Endothelial cell (in vitro differentiated cells): ENCODE measurements around the gene ARHGAP26. TPM values are rescaled to one million over a fixed set of nuclear protein-coding genes. Genes with fewer than 3 reads are reported as not detected.

Experiments
- DNase-seq: peaks from one replicate; pipeline ENCODE4 v3.0.0; 2021; ENCODE audit warnings: low spot score
- H3K27ac Mint-ChIP-seq: one replicate; pipeline ENCODE4 v1.8.0; 2021; ENCODE audit warnings: mixed read lengths, inconsistent platforms; ENCODE audit not compliant: unreplicated experiment
- H3K27me3 Mint-ChIP-seq: one replicate; pipeline ENCODE4 v1.8.0; 2021; ENCODE audit warnings: mild to moderate bottlenecking, moderate library complexity, mixed read lengths, inconsistent platforms; ENCODE audit not compliant: unreplicated experiment
- H3K36me3 Mint-ChIP-seq: one replicate; pipeline ENCODE4 v1.8.0; 2021; ENCODE audit warnings: mild to moderate bottlenecking, low read depth, mixed read lengths, inconsistent platforms; ENCODE audit not compliant: unreplicated experiment
- H3K4me1 Mint-ChIP-seq: one replicate; pipeline ENCODE4 v1.8.0; 2021; ENCODE audit warnings: mild to moderate bottlenecking, mixed read lengths, inconsistent platforms; ENCODE audit not compliant: unreplicated experiment
- H3K4me3 Mint-ChIP-seq: one replicate; pipeline ENCODE4 v1.8.0; 2021; ENCODE audit warnings: mild to moderate bottlenecking, mixed read lengths, inconsistent platforms; ENCODE audit not compliant: unreplicated experiment
- H3K9me3 Mint-ChIP-seq: one replicate; pipeline ENCODE4 v1.8.0; 2021; ENCODE audit warnings: mixed read lengths, inconsistent platforms; ENCODE audit not compliant: unreplicated experiment
- total RNA-seq: library from RNA; stranded (reverse); fragmentation: NEBNext Ultra II Directional; extraction: Animal tissue kit (Norgen Biotek cat#: 25700); gene quantifications from one replicate; pipeline ENCODE4 v1.2.1, GENCODE V29; 2021; ENCODE audit not compliant: unreplicated experiment
- TF ChIP-seq, protein P1 (sequence below): fragments of 200-600 bp; sonication (generic); IDR thresholded peaks from one replicate; pipeline ENCODE4 v1.5.0; 2021; ENCODE audit warnings: antibody characterized with exemption; ENCODE audit not compliant: unreplicated experiment

ARHGAP26 gene
- total RNA-seq, 1 donor from 2014 or later, result 81.5 TPM

DNA sequence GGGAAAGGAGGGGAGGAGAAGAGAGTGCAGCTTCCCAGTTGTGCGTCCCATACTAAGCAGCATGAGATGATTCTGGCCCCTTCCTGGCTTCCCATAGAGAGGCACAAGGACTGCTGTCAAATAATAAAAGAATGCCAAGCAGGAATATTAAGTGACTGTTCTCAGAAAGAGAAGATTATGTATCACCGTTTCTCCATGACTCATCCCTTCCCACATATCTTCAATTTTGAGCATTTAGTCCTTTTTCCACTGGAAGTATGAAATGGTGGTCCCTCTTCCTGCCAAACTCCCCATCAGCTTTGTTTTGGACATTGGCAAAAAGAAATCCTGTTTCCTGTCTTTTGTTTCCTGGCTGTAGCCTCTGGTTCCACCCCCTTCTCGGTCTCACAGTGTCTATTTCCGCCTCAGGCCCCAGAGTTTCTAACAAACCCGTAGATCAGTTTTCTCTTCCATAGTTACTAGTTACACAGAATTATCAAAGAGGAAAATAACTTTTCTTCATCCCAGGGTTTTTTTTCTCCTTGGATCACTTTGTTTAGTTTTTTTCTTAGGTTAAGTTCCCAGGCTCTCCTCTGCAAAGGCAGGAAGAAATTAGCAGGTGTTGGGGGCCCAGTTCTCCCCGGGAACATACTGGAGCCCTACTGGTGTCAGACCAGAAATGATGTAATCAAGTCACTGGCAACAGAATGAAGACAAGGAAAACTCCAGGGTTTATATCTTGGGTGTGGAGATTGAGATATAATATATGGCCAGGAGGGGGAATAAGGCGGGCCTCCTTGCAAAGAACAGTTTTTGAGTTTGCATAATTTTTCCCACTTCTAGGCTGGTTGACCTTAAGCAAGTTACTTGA lies 26.4 kb upstream of the ARHGAP26 start:
- H3K4me1 Mint-ChIP-seq, result peaks cover 74% of the 10 kb centered on the region
- peak overlapping the region; percentile 9 for H3K4me3 Mint-ChIP-seq
- TF ChIP-seq, protein P1, sequence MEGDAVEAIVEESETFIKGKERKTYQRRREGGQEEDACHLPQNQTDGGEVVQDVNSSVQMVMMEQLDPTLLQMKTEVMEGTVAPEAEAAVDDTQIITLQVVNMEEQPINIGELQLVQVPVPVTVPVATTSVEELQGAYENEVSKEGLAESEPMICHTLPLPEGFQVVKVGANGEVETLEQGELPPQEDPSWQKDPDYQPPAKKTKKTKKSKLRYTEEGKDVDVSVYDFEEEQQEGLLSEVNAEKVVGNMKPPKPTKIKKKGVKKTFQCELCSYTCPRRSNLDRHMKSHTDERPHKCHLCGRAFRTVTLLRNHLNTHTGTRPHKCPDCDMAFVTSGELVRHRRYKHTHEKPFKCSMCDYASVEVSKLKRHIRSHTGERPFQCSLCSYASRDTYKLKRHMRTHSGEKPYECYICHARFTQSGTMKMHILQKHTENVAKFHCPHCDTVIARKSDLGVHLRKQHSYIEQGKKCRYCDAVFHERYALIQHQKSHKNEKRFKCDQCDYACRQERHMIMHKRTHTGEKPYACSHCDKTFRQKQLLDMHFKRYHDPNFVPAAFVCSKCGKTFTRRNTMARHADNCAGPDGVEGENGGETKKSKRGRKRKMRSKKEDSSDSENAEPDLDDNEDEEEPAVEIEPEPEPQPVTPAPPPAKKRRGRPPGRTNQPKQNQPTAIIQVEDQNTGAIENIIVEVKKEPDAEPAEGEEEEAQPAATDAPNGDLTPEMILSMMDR, result peak; percentile 18

DNA sequence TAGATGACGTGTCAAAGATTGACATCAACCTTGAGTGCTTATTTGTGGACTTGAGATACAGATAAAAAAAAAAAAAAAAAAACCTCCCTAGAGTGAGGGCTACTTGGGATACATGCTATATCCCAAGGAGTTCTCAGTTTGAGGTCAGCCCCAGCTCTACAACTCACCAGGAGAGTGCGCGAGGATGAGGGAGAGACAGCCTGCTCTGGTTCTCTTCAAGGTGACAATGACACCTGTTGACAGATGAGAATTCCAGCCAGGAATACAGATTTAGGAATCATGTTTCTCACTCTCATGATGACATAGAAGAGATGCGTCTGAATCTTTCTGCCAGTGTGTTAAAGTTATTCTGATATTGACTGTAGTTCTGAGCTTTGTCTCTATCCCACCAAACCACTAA lies 24.9 kb upstream of the ARHGAP26 start:
- Mint-ChIP-seq H3K27ac (peak overlapping the region; percentile 76), H3K36me3 (no peaks in the 10 kb centered on the region), H3K4me1 (peaks cover 80% of the 10 kb centered on the region), H3K9me3 (no peaks in the 10 kb centered on the region), H3K4me3 (peak overlapping the region; percentile 50), H3K27me3 (peaks cover 1% of the 10 kb centered on the region)
- DNase-seq, result no peak
- TF ChIP-seq, protein P1, result no peak

More for the DNA sequence above, 26.4 kb upstream of the ARHGAP26 start:
- Mint-ChIP-seq H3K9me3 (no peaks in the 10 kb centered on the region), H3K36me3 (no peaks in the 10 kb centered on the region), H3K27me3 (peaks cover 4% of the 10 kb centered on the region), H3K27ac (peak overlapping the region; percentile 96)
- peak; percentile 41 for DNase-seq

DNA sequence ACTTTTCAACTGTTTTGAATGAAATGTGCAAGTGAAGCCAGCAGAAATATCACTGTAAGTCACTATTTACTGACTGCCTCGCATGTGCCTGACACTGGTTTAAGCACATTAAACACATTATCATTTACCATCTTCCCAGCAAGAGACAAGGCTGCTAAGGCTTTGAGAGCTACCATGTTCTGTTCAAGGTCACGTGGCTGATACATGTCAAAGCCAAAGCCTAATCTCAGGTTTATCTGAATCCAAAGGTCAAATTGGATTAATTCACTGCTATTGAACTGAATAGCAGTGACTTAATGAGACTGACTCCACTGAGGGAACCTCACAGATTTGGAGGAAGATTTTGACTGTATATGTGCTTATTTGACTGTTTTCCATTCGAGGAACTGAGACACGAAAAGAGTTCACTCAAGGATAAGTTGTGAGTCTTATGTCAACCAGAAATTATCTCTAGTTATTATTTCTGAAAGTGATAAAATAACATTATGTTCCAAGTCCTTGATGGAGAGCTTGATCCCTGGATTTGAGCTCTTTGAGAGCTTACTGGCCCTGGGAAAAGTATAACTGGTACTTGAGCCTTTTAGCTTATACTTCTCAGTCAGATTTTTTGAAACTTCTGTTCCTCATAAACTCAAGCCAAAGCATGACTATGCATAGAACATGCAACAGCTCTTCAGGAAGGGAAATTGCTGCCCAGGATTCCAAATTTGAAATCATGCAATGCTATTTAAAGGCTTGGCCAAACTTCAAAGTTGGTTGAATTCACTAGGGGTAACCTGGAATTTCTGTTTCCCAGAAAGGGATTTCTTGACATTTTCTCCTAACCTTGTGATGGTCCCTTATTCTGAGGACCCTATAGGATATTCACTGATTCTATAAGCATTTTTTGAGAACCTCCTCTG lies 23.4 kb upstream of the ARHGAP26 start:
- TF ChIP-seq, protein P1, result no peak
- Mint-ChIP-seq H3K27me3 (no peaks in the 10 kb centered on the region), H3K36me3 (no peaks in the 10 kb centered on the region), H3K4me1 (peaks cover 76% of the 10 kb centered on the region), H3K27ac (no peak overlapping the region), H3K9me3 (no peaks in the 10 kb centered on the region), H3K4me3 (no peak overlapping the region)
- no peak for DNase-seq

DNA sequence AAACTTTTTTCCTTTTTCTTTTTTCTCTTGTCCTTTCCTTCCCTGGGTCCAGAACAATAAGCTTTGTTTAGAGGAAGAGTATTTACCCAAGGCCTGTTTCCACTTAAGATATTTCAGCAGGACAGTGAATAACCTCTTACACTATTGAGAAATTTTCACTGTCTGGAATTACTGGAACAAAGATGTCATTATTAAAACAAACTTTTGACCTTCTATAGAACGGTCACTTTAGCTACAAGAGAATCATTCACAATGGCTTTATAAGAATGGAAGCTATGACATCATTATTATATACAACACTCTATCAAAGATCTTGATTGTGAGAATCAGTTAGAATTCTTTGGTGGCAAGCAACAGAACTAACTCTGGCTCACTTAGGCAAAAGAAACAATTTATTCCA lies 22.0 kb upstream of the ARHGAP26 start:
- Mint-ChIP-seq H3K27ac (peak overlapping the region; percentile 91), H3K27me3 (peaks cover 3% of the 10 kb centered on the region), H3K4me1 (peaks cover 74% of the 10 kb centered on the region), H3K36me3 (no peaks in the 10 kb centered on the region), H3K4me3 (no peak overlapping the region), H3K9me3 (no peaks in the 10 kb centered on the region)
- no peak for DNase-seq
- TF ChIP-seq, protein P1, result no peak
